Right cardiac atrium (tissue), 5 donors: ENCODE results near the gene DMAP1. TPM values are rescaled to one million over a fixed set of nuclear protein-coding genes. Genes with fewer than 3 reads are reported as not detected.

Source experiments
- ATAC-seq, 2 donors: fragments of 200-7000 bp; cut with Tn5 transposase; one replicate each; pipeline versions ENCODE4 v1.8.0 to v1.9.1; 2020; ENCODE audit warnings: moderate library complexity in 2 of 2, mild to moderate bottlenecking in 1 of 2
- DNase-seq, 3 donors: peaks; one replicate each; pipeline ENCODE4 v3.0.0-alpha.2; 2020
- H3K27ac ChIP-seq: one replicate; pipeline ENCODE4 v1.5.1; 2013; ENCODE audit warnings: mild to moderate bottlenecking, low read length, control low read depth, moderate library complexity
- H3K27me3 ChIP-seq: one replicate; pipeline ENCODE4 v1.6.1; 2013; ENCODE audit not compliant: control insufficient read depth, insufficient read depth
- H3K4me1 ChIP-seq: one replicate; pipeline ENCODE4 v1.6.1; 2013; ENCODE audit warnings: low read length; ENCODE audit not compliant: control insufficient read depth, insufficient read depth
- H3K4me3 ChIP-seq: one replicate; pipeline ENCODE4 v1.5.1; 2013; ENCODE audit warnings: low read length, control low read depth
- H3K9me3 ChIP-seq: one replicate; pipeline ENCODE4 v1.6.1; 2013; ENCODE audit warnings: low read length; ENCODE audit not compliant: control insufficient read depth
- WGBS: extraction: QIAGEN DNeasy Blood & Tissue Kit; methylation state at CpG from one replicate; pipeline ENCODE4 v1.1.7; 2013; 5-methylcytosine and 5-hydroxymethylcytosine counted together
- intact Hi-C, 4 donors: fragments of 100-400 bp; cut with DNase I; formaldehyde crosslinking; loops; one replicate each; pipeline versions ENCODE4 v1.11.0 to v1.14.0; 2022 to 2023
- polyA plus RNA-seq: library from polyadenylated mRNA; stranded (reverse); fragments of 200-250 nt; gene quantifications from one replicate; pipeline ENCODE4 v1.2.3, GENCODE V29; 2013
- total RNA-seq, 4 donors: library from RNA; stranded (reverse); fragmentation: NEBNext Ultra II Directional; extraction: Animal tissue kit (Norgen Biotek cat#: 25700); gene quantifications; one replicate each; pipeline ENCODE4 v1.2.1, GENCODE V29; 2021
- donor health status: healthy with polysubstance abuse.
- donor health status: DM: no; HTN: yes; CAD: no.
- donor health status: DM: no; HTN: no; CAD: no.
- donor health status: DM: no; HTN: yes; CAD: no; lungs with severe emphysema.
- donor health status: DM: yes; HTN: yes; CAD: no.

DMAP1 gene
- total and polyA plus RNA-seq, 5 donors, result 26.2 to 35.9 (median 32.2) TPM

DNA sequence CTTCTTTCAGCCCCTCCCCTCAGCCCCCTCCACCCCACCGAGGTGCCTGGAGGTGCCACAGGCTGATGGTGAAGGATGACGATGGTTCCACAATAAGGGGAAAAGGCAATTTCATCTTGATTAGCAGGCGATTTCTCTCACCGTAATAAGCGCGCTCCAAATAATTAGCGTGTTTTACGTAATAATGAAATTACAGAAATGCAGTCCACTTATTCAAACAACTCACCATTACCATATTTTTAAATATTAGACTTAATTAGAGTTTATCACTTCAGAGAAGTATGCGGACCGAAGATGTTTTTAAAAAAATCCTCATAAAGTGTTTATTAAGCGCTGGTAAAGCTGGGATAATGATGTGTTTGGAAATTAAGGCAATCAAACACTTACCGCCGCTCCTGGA, 14.9 kb downstream of the DMAP1 start:
- intact Hi-C loops, result loop anchor here in 1 of 4 donors (10.0 kb wide), 1 partner anchor 67 kb away; no protein-coding TSS in a partner anchor

GRCh38 chr1:44229435-44230167, 16.3 kb downstream of the DMAP1 start:
- intact Hi-C loops, result loop anchor here in 1 of 4 donors (10.0 kb wide), 1 partner anchor 65 kb away; no protein-coding TSS in a partner anchor
- Histone ChIP-seq H3K9me3 (no peaks in the 10 kb centered on the region), H3K4me3 (no peak overlapping the region), H3K4me1 (no peaks in the 10 kb centered on the region), H3K27ac (no peak overlapping the region), H3K27me3 (no peaks in the 10 kb centered on the region)
- DNase-seq (no peak), ATAC-seq (peak in 1 of 2 donors; percentile 14)
- WGBS, result 97% methylated on average over 16 of the region's 16 CpGs

More for the DNA sequence above, 14.9 kb downstream of the DMAP1 start:
- Histone ChIP-seq H3K27ac (no peak overlapping the region), H3K4me1 (no peaks in the 10 kb centered on the region), H3K9me3 (no peaks in the 10 kb centered on the region), H3K4me3 (no peak overlapping the region), H3K27me3 (no peaks in the 10 kb centered on the region)
- DNase-seq (no peak), ATAC-seq (no peak)
- 95% methylated on average over 13 of the region's 13 CpGs for WGBS

DNA sequence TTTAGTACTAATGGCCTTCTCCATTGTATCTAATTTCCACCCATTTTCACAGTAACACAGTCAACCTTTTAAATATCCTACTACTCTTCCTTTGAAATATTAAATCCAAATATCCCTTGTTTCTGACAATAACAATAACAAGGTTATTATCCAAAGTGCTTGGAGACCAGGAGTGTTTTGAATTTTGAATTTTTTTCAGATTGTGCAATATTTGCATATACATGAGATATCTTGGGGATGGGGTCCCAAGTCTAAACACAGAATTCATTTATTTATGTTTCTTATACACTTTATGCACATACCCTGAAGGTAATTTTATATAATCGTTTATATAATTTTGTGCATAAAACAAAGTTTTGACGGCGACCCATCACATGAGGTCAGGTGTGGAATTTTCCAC, 17.5 kb downstream of the DMAP1 start:
- Histone ChIP-seq H3K9me3 (no peaks in the 10 kb centered on the region), H3K27me3 (no peaks in the 10 kb centered on the region), H3K27ac (no peak overlapping the region), H3K4me3 (no peak overlapping the region), H3K4me1 (no peaks in the 10 kb centered on the region)
- DNase-seq (no peak), ATAC-seq (no peak)
- intact Hi-C loops, result no loop called here
- 97% methylated on average over 3 of the region's 3 CpGs for WGBS

- 95% methylated on average over 1 of the region's 1 CpG for WGBS
- DNase-seq, result no peak
Measured at GRCh38 chr1:44233593-44233992, 20.3 kb downstream of the DMAP1 start.

DNA sequence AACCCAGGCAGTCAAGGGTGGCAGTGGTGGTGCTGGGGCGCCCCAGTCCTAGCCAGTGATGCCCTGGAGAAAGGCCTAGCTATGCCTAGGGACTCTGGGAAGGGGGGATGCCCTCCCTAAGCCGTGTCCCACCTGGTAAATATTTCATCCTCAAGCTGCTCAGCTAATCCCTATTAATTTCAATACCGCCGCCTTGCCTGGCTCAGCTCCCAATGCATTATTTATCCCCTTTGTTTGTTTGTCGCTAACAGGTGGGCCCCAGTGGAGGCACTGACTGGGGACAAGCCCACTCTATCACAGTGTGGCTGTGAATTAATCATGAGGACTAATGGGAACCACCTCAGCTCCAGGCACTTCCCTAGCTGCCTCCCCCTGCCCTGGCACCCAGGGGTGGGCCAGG, 22.5 kb downstream of the DMAP1 start:
- ATAC-seq (no peak), DNase-seq (no peak)
- Histone ChIP-seq H3K9me3 (no peaks in the 10 kb centered on the region), H3K4me1 (peaks cover 5% of the 10 kb centered on the region), H3K27me3 (no peaks in the 10 kb centered on the region), H3K4me3 (no peak overlapping the region), H3K27ac (no peak overlapping the region)
- intact Hi-C loops, result no loop called here
- WGBS, result 94% methylated on average over 5 of the region's 5 CpGs

More at GRCh38 chr1:44233593-44233992, 20.3 kb downstream of the DMAP1 start:
- ATAC-seq, result no peak
- no peak overlapping the region for H3K4me3 ChIP-seq
- no peaks in the 10 kb centered on the region for H3K4me1 ChIP-seq
- intact Hi-C loops, result no loop called here
- H3K27ac ChIP-seq, result no peak overlapping the region
- no peaks in the 10 kb centered on the region for H3K9me3 ChIP-seq
- H3K27me3 ChIP-seq, result no peaks in the 10 kb centered on the region

DNA sequence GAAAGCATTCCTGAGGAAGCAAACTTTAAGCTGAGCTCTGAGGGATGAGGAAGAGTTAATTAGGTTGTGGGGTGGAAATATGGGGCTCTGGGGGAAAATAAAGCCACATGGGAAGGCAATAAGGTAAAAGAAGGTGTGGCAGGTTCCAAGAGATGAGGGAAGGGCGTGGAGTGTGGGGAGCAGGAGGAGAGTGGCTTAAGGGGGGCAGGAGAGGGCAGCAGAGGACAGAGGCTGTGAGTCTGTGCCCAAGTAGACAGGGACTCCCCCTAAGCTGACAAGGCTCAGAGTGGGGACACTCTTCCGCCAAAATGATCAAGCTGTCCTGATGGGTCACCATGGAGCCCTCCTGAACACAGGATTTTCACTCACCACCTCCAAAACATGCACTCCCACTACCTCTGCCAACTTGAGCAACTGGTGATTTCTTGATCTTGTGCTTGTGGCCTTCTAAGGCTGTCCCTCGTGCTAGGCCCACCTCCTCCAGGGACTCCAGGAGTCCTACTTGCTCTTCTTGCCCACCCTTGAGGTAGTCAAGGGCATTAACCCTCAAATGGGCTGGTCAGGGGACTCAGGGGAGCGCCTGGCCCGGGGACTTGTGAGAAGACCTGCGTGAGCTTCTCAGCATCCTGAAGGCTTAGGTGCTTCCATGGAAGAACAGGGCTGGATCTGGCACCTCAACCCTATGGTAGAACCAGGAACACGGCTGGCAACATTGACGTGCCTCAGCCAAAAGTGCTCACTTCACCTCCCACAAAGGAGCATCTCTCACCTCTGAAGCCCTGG, 23.4 kb downstream of the DMAP1 start:
- DNase-seq (no peak), ATAC-seq (no peak)
- Histone ChIP-seq H3K27ac (no peak overlapping the region), H3K4me3 (no peak overlapping the region), H3K4me1 (peaks cover 8% of the 10 kb centered on the region), H3K9me3 (no peaks in the 10 kb centered on the region), H3K27me3 (no peaks in the 10 kb centered on the region)
- WGBS, result 93% methylated on average over 8 of the region's 8 CpGs
- intact Hi-C loops, result no loop called here

- Histone ChIP-seq H3K4me1 (peaks cover 8% of the 10 kb centered on the region), H3K27ac (no peak overlapping the region), H3K9me3 (no peaks in the 10 kb centered on the region), H3K27me3 (no peaks in the 10 kb centered on the region), H3K4me3 (no peak overlapping the region)
- intact Hi-C loops, result no loop called here
- DNase-seq (no peak), ATAC-seq (peak; percentile 12 to 14)
- 68% methylated on average over 33 of the region's 33 CpGs for WGBS
Measured at GRCh38 chr1:44237721-44238457, 24.6 kb downstream of the DMAP1 start.

- Histone ChIP-seq H3K27ac (no peak overlapping the region), H3K9me3 (no peaks in the 10 kb centered on the region), H3K27me3 (no peaks in the 10 kb centered on the region), H3K4me1 (peaks cover 8% of the 10 kb centered on the region), H3K4me3 (no peak overlapping the region)
- intact Hi-C loops, result no loop called here
- DNase-seq, result no peak
- no peak for ATAC-seq
- WGBS, result 78% methylated on average over 4 of the region's 4 CpGs
Measured at GRCh38 chr1:44238660-44239059, 25.4 kb downstream of the DMAP1 start.

DNA sequence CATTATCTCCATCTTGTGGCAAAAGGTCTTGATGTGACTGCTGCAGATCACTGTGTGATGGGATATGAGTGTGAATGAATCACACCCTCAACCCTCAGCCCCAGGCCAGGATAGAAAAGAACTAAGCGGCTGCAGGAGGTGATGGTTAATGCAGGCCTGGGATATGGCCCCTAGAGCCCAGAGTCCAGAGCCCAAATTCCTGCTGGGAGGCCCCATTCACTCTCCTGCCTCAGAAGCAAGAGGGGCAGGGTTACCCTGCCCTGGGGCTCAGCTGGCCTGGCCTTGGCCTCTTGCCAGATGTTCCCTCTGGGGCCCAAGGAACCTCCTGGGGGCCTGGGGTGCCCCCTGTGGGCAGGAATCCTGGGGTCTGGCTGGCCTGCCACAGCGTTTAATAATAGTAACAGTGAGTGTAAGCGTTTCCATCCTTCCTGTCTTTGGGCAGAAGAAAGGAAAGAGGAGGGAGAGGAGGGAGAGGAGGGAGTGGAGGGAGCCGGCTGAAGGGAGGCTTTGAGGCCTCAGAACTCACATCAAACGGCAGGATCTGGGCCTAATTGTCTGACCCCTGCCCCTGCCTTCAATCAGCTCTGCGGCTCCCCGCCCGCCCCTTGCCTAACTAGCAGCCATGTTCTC, 26.2 kb downstream of the DMAP1 start:
- H3K4me3 ChIP-seq, result no peak overlapping the region
- H3K27me3 ChIP-seq, result no peaks in the 10 kb centered on the region
- DNase-seq (peak in 2 of 3 donors; percentile 39 to 76), ATAC-seq (peak; percentile 6 to 18)
- WGBS, result 48% methylated on average over 8 of the region's 8 CpGs
- H3K27ac ChIP-seq, result peak overlapping the region; percentile 87
- peaks cover 8% of the 10 kb centered on the region for H3K4me1 ChIP-seq
- H3K9me3 ChIP-seq, result no peaks in the 10 kb centered on the region
- intact Hi-C loops, result no loop called here

- Histone ChIP-seq H3K27me3 (no peaks in the 10 kb centered on the region), H3K4me1 (peaks cover 8% of the 10 kb centered on the region), H3K27ac (peak overlapping the region; percentile 87), H3K4me3 (no peak overlapping the region), H3K9me3 (no peaks in the 10 kb centered on the region)
- intact Hi-C loops, result no loop called here
- peak in 2 of 3 donors; percentile 56 to 73 for DNase-seq
- 43% methylated on average over 3 of the region's 3 CpGs for WGBS
- ATAC-seq, result peak; percentile 81 to 87
Measured at GRCh38 chr1:44239961-44240371, 26.7 kb downstream of the DMAP1 start.
